GM12801 (cell line): ENCODE measurements around the gene CNPY4.

Experiments
- TF ChIP-seq, protein P1 (sequence below): IDR thresholded peaks from one replicate; pipeline ENCODE4 v1.5.1; 2011; ENCODE audit warnings: control low read depth; ENCODE audit not compliant: insufficient read length; ENCODE audit errors: extremely low read depth

CNPY4 gene

DNA sequence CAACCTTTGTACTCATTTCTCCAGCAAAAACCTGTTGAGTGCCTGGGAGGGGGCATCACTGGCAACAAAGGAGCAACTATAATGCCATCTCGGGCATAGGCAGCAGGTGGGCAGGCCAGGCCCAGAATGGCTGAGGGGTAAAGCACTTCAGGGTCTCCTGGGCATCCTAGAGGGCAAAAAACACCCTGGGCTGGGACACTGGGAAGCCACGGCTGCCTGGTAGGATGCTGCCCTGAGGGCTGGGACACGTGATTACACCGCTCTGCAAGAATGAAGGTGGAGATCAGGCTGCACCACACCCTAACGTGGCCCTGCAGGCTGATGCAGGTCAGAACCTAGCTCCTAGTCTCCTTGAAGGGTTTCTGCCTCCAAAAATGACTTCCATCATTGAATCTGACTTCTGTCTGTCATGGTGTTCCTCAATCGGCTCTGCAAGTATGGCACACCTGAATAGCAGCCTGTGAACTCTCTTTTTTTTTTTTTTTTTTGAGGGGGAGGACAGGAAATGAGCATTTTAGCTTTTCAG is 43.6 kb downstream of the CNPY4 start:
- TF ChIP-seq, protein P1, sequence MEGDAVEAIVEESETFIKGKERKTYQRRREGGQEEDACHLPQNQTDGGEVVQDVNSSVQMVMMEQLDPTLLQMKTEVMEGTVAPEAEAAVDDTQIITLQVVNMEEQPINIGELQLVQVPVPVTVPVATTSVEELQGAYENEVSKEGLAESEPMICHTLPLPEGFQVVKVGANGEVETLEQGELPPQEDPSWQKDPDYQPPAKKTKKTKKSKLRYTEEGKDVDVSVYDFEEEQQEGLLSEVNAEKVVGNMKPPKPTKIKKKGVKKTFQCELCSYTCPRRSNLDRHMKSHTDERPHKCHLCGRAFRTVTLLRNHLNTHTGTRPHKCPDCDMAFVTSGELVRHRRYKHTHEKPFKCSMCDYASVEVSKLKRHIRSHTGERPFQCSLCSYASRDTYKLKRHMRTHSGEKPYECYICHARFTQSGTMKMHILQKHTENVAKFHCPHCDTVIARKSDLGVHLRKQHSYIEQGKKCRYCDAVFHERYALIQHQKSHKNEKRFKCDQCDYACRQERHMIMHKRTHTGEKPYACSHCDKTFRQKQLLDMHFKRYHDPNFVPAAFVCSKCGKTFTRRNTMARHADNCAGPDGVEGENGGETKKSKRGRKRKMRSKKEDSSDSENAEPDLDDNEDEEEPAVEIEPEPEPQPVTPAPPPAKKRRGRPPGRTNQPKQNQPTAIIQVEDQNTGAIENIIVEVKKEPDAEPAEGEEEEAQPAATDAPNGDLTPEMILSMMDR = no peak

DNA sequence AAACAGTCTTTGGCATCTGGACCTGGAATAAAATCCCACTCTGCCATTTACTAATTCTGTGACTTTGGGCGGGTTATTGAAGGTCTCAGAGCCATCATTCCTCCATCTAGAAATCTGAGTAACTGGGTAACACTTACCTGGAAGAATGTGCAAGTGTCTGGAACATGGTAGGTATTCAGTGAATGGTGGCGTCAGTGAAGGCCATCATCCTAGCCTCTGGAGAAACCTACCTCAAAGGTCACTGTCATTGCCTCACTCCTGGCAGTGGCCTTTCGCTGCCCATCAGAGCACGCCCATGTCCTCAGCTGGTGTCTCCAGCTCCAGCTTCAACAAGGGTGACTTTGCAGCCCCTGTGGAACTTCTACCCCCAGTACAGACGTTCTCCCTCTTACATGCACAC is 44.4 kb downstream of the CNPY4 start:
- TF ChIP-seq, protein P1 = no peak

DNA sequence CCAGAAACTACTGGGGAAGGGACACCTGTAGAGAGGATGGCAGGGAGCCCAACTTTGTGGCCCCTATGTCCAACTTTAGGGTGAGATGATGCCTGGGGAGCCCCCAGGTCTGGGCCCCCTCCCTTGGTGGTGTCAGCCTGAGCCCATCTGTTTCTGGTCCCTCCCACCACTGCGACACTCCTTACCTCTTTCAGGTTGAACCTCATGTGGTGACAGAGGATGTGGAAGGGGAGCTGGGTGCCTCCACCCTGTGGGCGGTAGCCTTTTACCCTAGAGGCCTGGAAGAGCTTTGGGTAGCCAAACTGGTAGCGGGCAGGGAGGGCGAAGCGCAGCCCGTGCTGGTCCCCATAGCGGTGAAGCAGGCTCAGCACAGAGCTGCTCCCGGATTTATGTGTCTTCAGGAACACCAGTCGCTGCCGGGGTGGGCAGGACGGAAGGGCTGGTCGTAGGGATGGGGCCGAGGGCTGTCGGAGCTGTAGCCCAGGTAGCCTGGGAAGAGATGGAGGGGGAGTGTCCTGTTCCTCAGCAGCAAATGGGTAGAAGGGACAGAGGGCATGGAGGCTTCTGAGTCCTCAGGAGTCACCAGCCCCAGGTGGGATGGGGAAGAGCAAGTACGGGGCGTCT is 47.0 kb downstream of the CNPY4 start:
- TF ChIP-seq, protein P1 = no peak

DNA sequence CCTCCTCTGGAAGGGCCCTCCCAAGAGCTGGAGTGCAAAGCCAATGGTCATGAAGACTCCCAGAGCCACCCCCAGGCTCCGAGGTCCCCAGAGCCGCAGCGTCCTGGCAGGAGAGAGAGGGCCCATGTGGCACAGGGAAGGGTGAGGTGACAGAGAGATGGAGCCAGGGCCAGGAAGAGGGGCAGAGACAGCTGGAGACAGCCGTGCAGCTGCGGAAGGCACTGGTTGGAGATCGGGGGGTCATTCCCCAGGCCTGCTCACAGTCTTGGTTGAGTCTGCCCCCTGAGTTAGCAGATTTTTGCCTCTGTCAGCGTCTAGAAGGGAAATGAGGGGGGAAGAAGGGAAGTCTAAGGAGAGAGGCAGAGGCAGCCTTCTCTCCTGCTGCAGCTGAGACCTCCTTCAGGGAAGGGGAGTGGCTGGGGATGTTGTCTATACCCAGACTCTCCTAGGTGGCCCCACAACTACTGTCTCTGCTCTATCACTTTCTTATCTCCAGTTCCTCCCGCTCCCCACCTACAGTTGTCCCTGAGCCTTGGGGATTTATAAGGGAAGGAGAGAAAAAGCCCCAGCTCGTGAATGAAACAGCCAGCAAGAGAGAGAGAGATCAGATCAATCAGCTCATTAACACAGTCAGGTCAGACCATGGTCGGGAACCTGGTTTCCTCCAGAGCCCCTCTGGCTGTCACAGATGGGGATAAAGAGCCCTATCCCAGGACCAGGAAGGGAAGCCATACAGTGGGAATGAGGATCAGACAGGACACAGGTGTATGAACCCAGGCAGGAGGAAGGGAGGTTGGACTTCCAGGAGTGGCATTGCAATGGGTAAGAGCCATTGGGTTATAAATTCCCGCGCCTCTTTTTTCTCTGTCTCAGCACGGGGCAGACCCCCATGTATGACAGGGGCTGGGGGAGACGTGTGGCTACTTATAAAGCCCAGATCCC is 47.8 kb downstream of the CNPY4 start:
- TF ChIP-seq, protein P1 = no peak

DNA sequence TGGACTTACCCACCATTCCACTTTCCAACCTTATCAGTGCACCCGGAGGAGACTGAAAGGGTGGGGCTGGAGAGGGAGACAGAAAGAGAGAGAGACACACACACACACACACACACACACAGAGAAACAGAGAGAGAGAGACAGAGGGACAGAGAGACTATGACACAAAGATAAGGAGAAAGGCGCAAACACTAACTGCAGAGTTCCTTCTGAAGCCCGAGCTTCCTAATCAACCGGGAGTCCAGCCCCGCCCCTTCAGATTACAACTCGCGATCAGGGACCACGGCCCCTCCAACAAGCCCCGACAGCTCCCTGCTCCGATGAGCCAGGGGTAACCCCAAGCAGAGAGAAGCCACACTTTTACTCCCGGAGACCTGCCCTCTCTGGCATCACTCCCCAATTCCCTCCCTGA is 48.5 kb downstream of the CNPY4 start:
- TF ChIP-seq, protein P1 = no peak

DNA sequence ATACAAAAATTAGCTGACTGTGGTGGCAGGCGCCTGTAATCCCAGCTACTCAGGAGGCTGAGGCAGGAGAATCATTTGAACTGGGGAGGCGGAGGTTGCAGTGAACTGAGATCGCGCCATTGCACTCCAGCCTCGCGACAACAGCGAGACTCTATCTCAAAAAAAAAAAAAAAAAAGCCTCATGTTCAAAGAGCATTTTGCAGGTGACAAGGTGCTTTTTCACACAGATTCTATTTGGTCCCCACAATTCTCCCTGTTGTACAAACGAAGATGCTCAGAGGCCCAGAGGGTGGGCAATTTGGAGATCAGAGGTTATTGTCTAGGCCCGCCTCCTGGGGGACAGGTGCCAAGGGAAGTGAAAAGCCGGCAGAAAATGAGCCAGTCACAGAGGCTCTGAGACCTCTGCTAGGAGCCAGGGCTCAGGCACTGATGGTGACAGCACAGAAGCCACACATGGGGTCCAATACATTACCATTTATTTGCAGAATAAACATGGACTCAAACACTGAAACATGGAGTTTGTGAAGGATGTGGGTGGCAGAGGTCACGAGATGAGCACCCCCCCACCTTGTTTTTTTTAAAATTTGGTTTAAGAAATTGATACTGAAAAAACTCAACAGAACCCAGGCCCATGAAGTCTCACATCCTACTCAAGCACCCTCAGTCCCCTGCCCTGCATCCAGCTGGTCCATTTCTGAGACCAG is 49.9 kb downstream of the CNPY4 start:
- TF ChIP-seq, protein P1 = no peak
